Activated naive CD4-positive, alpha-beta T cell treated with anti-CD3 and anti-CD28 coated beads, Interleukin-2, amount 50 U/mL, for 24 hours (primary cell): ENCODE measurements around the gene NT5C.
"Not testable (repeated sequence)": the region's sequence is repeated elsewhere in the genome, so short reads cannot be mapped to it uniquely, and the experiment has no call there.

ENCODE experiments used
- H3K27ac Mint-ChIP-seq: one replicate; pipeline ENCODE4 v1.8.0; 2021; ENCODE audit warnings: mild to moderate bottlenecking, mixed read lengths
- H3K27me3 Mint-ChIP-seq: one replicate; pipeline ENCODE4 v1.8.0; 2021; ENCODE audit warnings: mixed read lengths
- H3K36me3 Mint-ChIP-seq: one replicate; pipeline ENCODE4 v1.8.0; 2021; ENCODE audit warnings: mixed read lengths
- H3K4me1 Mint-ChIP-seq: one replicate; pipeline ENCODE4 v1.8.0; 2021; ENCODE audit warnings: mixed read lengths
- H3K4me3 Mint-ChIP-seq: one replicate; pipeline ENCODE4 v1.8.0; 2021; ENCODE audit warnings: mild to moderate bottlenecking, mixed read lengths
- H3K9me3 Mint-ChIP-seq: one replicate; pipeline ENCODE4 v1.8.0; 2021; ENCODE audit warnings: mixed read lengths

The NT5C gene

DNA sequence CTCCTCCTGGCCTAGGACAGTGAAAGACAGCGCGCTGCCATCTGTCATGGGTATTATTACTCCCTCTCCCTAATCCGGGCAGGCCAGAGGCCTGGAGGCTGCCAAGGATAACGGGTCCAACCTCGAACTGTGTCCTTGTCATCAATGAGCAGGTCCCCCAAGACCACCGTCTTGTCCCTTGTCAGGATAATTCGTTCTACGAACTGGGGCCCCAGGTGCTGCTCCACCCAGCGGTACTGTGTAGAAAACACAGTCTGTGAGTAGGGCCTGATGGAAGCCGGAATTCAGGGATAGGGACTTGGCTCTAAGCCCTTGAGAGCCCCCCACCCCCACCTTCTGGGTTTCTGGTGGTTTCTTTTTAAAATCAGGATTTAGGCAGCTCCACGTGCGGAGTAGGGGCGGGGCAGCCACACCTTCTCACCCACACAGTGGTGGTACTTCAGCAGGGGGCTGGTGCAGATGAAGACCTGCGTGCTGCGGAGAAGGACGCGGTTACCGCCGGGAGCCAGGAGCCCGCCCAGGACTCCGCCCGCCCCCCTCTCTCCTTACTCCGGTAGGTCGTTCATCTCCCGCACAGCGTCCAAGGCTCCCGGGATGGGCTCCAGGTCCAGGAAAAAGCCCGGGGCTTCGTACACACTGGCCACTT, 787 bp downstream of the NT5C start:
- H3K36me3 Mint-ChIP-seq: peaks cover under 1% of the 10 kb centered on the region
- peak overlapping the region; percentile 91 for H3K4me3 Mint-ChIP-seq
- no peaks in the 10 kb centered on the region for H3K27me3 Mint-ChIP-seq
- H3K27ac Mint-ChIP-seq: peak overlapping the region; percentile 95
- no peaks in the 10 kb centered on the region for H3K9me3 Mint-ChIP-seq
- H3K4me1 Mint-ChIP-seq: peaks cover 18% of the 10 kb centered on the region

DNA sequence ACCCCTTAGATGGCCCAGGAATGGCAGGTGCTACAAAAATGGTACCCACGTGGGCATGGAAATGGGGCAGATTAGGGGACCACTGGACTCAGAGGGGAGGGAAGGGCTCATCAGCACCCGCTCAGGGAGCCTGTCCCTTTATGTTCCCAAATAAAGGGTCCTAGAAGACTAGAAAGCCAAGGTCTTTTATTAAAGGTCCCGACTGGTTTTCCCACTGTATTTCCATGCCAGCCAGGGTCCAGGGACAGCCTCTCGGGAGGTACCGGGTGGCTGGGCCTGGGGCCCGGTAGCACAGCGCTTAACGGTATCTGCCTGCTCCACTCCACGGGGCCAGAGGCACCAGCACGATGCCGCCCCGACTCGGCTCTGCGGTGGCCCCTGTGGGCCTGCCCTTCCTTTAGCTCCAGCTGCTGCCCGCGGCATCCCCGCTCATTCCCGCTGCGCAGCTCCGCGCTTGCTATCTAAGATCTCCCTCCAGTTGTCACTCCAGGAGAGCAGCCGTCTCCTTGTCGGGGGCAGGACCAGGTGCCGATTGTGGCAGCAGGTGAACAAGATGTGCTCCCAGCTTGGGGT, 1.4 kb downstream of the NT5C start:
- Mint-ChIP-seq H3K4me1 (peaks cover 23% of the 10 kb centered on the region), H3K36me3 (no peaks in the 10 kb centered on the region), H3K27ac (peak overlapping the region; percentile 95), H3K27me3 (no peaks in the 10 kb centered on the region), H3K4me3 (peak overlapping the region; percentile 91), H3K9me3 (no peaks in the 10 kb centered on the region)

DNA sequence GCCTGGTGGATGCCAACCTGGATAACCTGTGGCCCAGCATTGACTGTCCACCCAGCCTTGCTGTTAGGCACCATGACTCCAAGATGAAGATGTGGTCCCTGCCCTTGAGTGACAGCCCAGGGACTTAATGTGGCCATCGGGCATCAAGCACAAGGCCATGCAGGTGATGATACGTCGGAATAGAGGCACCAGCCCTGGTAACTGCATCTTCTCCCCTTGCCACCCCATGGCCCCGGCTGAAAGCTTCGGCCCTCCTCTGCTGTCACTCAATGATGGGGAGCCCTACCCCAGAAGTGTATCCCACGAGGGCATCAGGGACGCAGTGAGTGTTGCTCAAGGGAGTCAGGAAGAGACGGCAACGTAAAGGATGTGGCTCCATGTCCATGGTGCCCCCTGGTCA, 2.0 kb downstream of the NT5C start:
- H3K4me3 Mint-ChIP-seq: peak overlapping the region; percentile 42
- peaks cover 28% of the 10 kb centered on the region for H3K4me1 Mint-ChIP-seq
- H3K36me3 Mint-ChIP-seq: no peaks in the 10 kb centered on the region
- H3K27me3 Mint-ChIP-seq: no peaks in the 10 kb centered on the region
- no peak overlapping the region for H3K27ac Mint-ChIP-seq
- no peaks in the 10 kb centered on the region for H3K9me3 Mint-ChIP-seq

DNA sequence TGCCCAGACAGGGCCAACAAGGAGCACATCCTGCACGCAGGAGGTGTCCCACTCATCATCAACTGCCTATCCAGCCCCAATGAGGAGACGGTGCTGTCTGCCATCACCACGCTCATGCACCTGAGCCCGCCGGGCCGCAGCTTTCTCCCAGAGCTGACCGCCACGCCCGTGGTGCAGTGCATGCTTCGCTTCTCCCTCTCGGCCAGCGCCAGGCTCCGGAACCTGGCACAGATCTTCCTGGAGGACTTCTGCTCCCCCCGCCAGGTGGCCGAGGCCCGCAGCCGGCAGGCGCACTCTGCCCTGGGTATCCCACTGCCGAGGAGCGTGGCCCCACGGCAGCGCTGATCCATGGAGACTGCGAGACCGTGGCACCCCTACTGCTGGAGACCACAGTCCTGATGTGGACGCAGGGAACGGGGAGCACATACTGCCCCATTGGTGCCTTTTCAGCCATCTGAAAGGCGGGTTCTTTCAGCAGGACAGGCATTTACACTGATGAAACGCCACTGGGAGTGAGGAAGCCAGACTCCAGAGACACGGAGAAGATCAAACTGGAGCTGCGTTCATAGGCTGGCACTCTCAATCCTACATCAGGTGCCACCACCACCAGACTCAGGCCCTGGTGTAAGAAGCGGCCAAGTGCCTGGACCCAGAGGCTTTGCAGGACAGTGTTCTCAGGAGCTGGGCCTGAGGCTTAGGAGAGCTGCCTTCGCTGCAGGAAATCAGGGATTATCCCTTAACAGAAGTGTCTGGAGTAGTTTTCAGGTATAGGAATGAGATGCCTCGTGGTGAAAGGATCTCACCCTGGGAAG, 2.6 kb downstream of the NT5C start:
- H3K36me3 Mint-ChIP-seq: no peaks in the 10 kb centered on the region
- peaks cover 35% of the 10 kb centered on the region for H3K4me1 Mint-ChIP-seq
- H3K27ac Mint-ChIP-seq: no peak overlapping the region
- no peaks in the 10 kb centered on the region for H3K9me3 Mint-ChIP-seq
- no peaks in the 10 kb centered on the region for H3K27me3 Mint-ChIP-seq
- peak overlapping the region; percentile 42 for H3K4me3 Mint-ChIP-seq

DNA sequence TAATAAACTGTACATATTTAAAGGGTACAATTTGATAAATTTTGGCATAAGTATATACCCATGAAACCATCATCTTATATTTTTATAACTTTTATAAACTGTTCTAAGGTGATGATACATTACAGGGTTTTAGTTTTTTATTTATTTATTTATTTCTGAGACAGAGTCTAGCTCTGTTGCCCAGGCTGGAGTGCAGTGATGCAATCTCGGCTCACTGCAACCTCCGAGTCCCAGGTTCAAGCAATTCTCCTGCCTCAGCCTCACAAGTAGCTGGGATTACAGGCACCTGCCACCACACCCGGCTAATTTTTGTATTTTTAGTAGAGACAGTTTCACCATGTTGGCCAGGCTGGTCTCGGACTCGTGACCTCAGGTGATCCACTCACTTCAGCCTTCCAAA, 3.6 kb downstream of the NT5C start:
- not testable (repeated sequence) for H3K27me3 Mint-ChIP-seq, H3K27ac Mint-ChIP-seq, H3K9me3 Mint-ChIP-seq, H3K36me3 Mint-ChIP-seq, H3K4me3 Mint-ChIP-seq
- peaks cover 37% of the 10 kb centered on the region for H3K4me1 Mint-ChIP-seq

DNA sequence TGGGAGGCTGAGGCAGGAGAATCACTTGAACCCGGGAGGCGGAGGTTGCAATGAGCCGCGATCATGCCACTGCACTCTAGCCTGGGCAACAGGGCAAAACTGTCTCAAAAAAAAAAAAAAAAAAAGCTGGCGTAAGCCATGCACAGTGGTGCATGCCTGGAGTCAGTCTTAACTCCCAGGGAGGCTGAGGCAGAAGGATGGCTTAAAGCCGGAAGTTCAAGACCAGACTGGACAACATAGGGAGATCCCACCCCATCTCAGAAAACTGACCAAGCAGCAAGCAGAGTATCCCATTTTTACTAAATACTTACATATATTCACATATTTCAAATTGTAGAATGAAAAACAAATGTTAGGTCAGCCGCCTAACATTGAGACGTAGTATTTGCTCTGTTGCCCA, 4.6 kb downstream of the NT5C start:
- Mint-ChIP-seq H3K4me3 (no peak overlapping the region), H3K27me3 (no peaks in the 10 kb centered on the region), H3K9me3 (no peaks in the 10 kb centered on the region), H3K27ac (no peak overlapping the region), H3K36me3 (no peaks in the 10 kb centered on the region), H3K4me1 (peaks cover 32% of the 10 kb centered on the region)

DNA sequence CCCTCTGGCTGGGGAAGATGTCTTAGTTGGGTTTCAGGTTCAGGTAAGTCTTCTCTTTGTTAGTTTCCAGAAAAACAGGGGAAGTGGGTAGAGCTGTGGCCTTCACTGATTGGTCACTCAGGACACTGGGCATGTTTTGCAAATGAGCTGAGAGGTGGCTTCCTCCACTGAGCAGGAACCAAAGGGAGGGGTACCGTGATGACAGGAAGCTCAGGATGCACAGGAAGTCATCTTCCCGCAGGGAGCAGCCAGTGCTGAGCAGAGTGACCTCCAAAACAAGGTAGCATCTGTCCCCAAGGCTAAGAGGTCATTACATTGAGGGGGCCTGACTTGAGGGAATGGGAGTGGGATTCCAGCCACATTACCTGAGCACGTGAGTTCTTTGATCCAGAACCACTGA, 5.6 kb downstream of the NT5C start:
- H3K4me1 Mint-ChIP-seq: peaks cover 32% of the 10 kb centered on the region
- no peaks in the 10 kb centered on the region for H3K9me3 Mint-ChIP-seq
- H3K4me3 Mint-ChIP-seq: no peak overlapping the region
- H3K27me3 Mint-ChIP-seq: no peaks in the 10 kb centered on the region
- peak overlapping the region; percentile 19 for H3K27ac Mint-ChIP-seq
- peaks cover under 1% of the 10 kb centered on the region for H3K36me3 Mint-ChIP-seq

DNA sequence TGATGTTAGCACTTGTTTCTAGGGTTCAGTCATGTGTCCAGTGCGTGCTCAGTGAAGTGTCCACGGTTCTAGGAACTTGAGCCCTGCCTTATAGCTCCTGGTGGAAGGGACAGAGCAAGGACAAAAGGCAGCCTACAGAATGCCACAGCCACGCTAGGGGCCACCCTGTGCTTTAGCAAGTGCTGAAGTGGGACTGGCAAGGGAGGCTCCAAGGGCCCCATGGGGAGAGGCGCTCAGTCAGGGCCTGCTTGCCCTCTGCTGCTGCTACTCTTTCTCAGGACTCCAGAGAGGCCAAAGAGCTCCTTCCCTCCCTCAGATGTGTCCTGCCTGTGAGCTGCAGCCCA, 6.8 kb downstream of the NT5C start:
- H3K27me3 Mint-ChIP-seq: no peaks in the 10 kb centered on the region
- H3K27ac Mint-ChIP-seq: peak overlapping the region; percentile 41
- H3K36me3 Mint-ChIP-seq: peaks cover 2% of the 10 kb centered on the region
- peaks cover 29% of the 10 kb centered on the region for H3K4me1 Mint-ChIP-seq
- H3K9me3 Mint-ChIP-seq: no peaks in the 10 kb centered on the region
- H3K4me3 Mint-ChIP-seq: no peak overlapping the region

DNA sequence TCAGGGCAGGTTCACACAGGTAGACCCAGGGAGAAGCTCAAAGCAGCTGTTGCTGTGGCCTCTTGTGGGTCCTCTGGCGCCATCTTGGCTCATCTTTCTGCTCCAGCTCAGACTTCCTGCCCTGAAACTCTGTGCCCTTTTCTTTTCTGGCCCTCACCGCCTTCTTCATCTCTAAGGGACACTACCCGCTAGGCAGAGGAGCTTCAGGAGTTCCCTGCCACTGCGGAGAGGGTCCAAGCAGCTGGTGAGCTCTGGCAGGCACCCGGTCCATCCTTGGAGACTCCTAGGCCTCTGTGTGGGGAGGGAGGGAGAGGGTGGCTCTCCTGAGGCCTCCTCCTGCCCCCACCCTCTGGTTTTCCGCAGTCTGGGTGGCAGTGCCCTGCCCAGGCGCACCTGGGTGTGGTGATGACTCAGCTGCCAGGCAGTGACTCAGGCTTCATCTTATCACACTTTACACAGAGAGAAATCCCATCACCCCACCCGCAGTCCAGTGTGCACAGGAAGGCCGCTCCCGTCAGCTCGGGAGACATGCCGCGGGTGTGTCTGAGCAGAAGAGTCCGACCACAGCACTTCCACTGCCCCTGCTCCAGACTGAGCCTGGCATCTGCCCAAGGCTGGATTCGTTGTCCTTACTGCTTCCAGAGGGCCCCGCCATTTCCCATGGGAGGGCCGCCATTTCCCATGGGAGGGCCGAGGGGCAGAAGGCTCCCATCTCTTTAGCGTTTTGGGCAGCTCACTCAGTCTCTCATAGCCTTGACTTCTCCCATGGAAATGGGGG, 7.3 kb downstream of the NT5C start:
- Mint-ChIP-seq H3K4me3 (no peak overlapping the region), H3K9me3 (no peaks in the 10 kb centered on the region), H3K4me1 (peaks cover 29% of the 10 kb centered on the region), H3K27me3 (no peaks in the 10 kb centered on the region), H3K36me3 (peaks cover 2% of the 10 kb centered on the region), H3K27ac (peak overlapping the region; percentile 68)

DNA sequence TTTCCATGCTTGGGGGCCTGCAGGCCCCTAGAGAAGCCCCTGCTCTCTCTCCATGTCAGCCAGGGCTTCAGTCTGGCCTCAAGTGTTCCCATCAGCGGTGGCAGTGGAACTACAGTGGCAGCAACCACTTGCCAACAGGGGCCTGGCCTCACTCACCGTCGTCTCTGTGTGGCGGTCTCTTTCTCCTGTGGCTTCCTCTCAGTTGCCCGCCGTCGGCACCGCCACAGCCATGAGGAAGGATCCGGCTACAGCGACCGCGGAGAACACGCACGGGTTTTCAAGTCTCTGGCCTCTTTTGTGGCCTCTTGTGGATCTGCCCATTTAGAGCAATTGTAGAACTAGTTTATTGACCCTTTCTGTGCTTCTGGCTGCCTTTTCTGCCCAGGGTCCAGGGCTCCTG, 13.2 kb downstream of the NT5C start:
- Mint-ChIP-seq H3K36me3 (peaks cover 5% of the 10 kb centered on the region), H3K27ac (no peak overlapping the region), H3K4me1 (peaks cover 23% of the 10 kb centered on the region), H3K27me3 (no peaks in the 10 kb centered on the region), H3K4me3 (no peak overlapping the region), H3K9me3 (no peaks in the 10 kb centered on the region)

DNA sequence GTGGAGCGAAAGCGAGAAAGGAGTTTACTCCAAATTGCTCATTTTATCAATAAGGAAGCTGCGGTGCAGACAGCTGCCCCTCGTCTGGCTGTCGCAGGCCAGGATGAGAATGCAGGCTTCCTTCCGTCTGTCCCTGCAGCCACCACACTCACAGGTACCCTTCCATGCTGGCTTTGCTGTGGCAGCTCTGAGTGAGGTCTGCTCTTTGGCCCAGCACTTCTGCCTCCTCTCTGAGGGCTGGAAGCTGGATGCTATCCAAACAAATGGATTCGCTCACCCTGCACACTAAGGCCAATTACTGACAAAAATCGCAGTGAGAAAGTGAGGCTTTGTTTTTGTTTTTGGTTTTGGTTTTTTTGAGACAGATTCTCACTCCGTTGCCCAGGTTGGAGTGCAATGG, 14.8 kb downstream of the NT5C start:
- Mint-ChIP-seq H3K27ac (no peak overlapping the region), H3K4me1 (peaks cover 29% of the 10 kb centered on the region), H3K36me3 (peaks cover 7% of the 10 kb centered on the region), H3K4me3 (no peak overlapping the region), H3K27me3 (no peaks in the 10 kb centered on the region), H3K9me3 (no peaks in the 10 kb centered on the region)

DNA sequence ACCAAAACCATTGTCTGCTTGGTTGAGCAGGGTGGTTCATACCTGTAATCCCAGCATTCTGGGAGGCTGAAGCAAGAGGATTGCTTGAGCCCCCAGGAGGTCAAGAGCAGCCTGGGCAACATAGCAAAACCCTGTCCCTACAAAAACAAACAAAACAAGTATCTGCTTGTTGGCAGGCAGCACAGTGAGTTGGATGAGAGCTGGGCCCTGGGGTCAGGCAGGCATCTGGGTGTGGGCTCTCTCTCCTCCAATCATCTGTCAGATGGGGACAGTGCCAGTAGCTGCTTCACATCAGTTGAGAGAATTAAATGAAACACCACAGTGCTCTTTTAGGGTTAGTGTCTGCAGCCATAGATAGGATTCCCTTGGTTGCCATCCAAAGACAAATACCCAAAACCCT, 16.0 kb downstream of the NT5C start:
- Mint-ChIP-seq H3K36me3 (peaks cover 5% of the 10 kb centered on the region), H3K27me3 (no peaks in the 10 kb centered on the region), H3K27ac (no peak overlapping the region), H3K4me1 (peaks cover 37% of the 10 kb centered on the region), H3K9me3 (no peaks in the 10 kb centered on the region), H3K4me3 (no peak overlapping the region)

DNA sequence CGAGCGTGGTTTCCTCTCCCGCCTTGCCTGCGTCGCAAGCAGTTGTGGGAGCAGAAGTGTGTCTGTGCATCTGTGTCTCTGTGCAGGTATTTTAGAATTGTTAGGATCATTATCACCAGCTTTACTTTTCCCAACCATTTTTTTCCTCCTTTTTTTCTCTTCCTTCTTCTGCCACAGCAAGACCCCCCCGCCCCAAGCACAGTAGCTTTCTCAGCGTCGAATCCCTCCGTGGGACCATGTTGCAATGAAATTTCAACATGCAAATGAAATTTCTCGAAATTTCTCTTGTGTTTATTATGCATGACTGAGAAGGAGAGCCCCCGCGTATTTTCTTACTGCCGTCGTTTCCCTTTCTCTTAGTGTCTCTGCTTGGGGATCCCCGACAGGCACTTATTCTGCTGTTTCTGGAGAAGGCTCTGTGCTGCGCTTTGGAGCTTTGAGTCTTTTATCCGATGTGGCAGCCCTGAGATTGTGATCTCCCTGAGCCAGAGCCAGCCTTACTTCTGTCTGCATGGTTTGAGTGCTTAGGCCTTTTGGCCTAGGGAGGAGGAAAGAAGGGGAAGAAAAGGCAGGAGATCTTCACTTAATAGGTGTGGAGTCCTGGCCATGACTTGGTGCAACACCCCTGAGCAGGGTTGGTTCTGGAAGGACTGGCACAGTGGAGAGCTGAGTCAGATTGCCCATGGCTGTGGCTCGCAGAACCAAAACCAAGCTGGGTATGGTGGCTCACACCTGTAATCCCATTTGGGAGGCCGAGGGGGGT, 16.8 kb downstream of the NT5C start:
- peaks cover 5% of the 10 kb centered on the region for H3K36me3 Mint-ChIP-seq
- no peaks in the 10 kb centered on the region for H3K9me3 Mint-ChIP-seq
- peaks cover 37% of the 10 kb centered on the region for H3K4me1 Mint-ChIP-seq
- H3K27ac Mint-ChIP-seq: peak overlapping the region; percentile 79
- peak overlapping the region; percentile 87 for H3K4me3 Mint-ChIP-seq
- H3K27me3 Mint-ChIP-seq: no peaks in the 10 kb centered on the region

DNA sequence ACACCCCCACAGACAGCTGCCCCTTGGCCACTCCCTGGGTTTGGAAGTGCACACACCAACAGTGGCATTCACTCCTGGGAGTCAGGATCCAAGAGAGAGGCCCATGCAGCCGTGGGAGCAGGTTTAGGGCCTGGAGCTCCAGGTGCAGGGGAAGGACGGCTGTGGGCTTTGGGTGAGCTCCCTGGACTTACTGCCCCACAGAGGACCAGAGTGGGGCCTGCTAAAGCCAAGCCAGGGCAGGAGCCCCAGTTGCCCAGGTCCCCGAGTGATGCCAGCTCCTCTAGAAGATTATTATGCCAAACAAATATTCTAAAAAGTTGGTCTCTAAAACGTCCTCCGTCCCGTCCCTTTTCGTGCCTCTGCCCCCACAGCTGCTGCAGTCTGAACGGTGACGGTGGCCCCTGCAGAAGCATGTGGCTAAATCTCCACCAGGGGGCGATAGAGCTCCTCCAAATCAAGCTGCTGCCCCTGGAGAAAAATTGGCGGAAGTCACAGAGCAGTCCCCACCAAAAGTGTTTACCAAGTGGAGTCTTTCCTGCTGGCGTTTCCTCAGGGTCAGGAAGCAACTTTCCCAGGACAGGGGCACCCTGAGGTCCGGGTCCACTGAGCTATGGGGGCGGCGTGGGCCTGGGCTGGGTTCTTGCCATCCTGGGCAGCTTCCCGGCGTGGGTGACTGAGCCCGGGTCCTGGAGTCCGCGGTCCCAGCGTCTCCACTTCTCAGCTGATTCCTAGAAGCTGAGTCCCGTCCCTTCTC, 17.6 kb downstream of the NT5C start:
- Mint-ChIP-seq H3K36me3 (peaks cover 3% of the 10 kb centered on the region), H3K4me1 (peaks cover 39% of the 10 kb centered on the region), H3K9me3 (no peaks in the 10 kb centered on the region), H3K4me3 (peak overlapping the region; percentile 87), H3K27me3 (no peaks in the 10 kb centered on the region), H3K27ac (peak overlapping the region; percentile 79)
